Karpas-422 (cell line): ENCODE results near the gene RCAN3. TPM values are rescaled to one million over a fixed set of nuclear protein-coding genes. Genes with fewer than 3 reads are reported as not detected.

Source experiments
- DNase-seq: peaks from one replicate; pipeline ENCODE4 v3.0.0-alpha.2; 2015
- H2AFZ ChIP-seq: fragments of 200-600 bp; sonication (generic); 2 replicates; pipeline ENCODE4 v1.6.1; 2014; ENCODE audit warnings: antibody characterized with exemption, low read length, mixed read lengths
- H3K27ac ChIP-seq: fragments of 200-600 bp; sonication (generic); 2 replicates; pipeline ENCODE4 v1.5.1; 2014; ENCODE audit warnings: mild to moderate bottlenecking, low read length, moderate library complexity
- H3K27me3 ChIP-seq: fragments of 200-600 bp; sonication (generic); 2 replicates; pipeline ENCODE4 v1.6.1; 2014; ENCODE audit warnings: low read length, mixed read lengths
- H3K36me3 ChIP-seq: fragments of 200-600 bp; sonication (generic); 2 replicates; pipeline ENCODE4 v1.6.1; 2014; ENCODE audit warnings: low read length, mixed read lengths; ENCODE audit not compliant: insufficient read depth
- H3K4me1 ChIP-seq: fragments of 200-600 bp; sonication (generic); 2 replicates; pipeline ENCODE4 v1.6.1; 2014; ENCODE audit warnings: mild to moderate bottlenecking, low read length, mixed read lengths
- H3K4me2 ChIP-seq: fragments of 200-600 bp; sonication (generic); 2 replicates; pipeline ENCODE4 v1.6.1; 2014; ENCODE audit warnings: low read length, low read depth, mild to moderate bottlenecking; ENCODE audit not compliant: poor library complexity, severe bottlenecking
- H3K4me3 ChIP-seq: fragments of 200-600 bp; sonication (generic); 2 replicates; pipeline ENCODE4 v1.5.1; 2014; ENCODE audit warnings: mild to moderate bottlenecking, antibody characterized with exemption, low read length, mixed read lengths
- H3K79me2 ChIP-seq: fragments of 200-600 bp; sonication (generic); 2 replicates; pipeline ENCODE4 v1.6.1; 2014; ENCODE audit warnings: mild to moderate bottlenecking, low read length, mixed read lengths
- H3K9ac ChIP-seq: fragments of 200-600 bp; sonication (generic); 2 replicates; pipeline ENCODE4 v1.6.0; 2014; ENCODE audit warnings: low read length
- H3K9me2 ChIP-seq: fragments of 200-600 bp; sonication (generic), shearing (Covaris generic); replicated peaks from 2 replicates; pipeline ENCODE4 v1.6.0; 2014; ENCODE audit warnings: mild to moderate bottlenecking, low read length, moderate library complexity; ENCODE audit not compliant: insufficient read depth
- H3K9me3 ChIP-seq: fragments of 300-700, 200-600 bp; sonication (generic); 2 replicates; pipeline ENCODE4 v1.6.1; 2014; ENCODE audit warnings: low read length, mixed read lengths
- H4K20me1 ChIP-seq: fragments of 200-600 bp; sonication (generic); 2 replicates; pipeline ENCODE4 v1.6.1; 2014; ENCODE audit warnings: mild to moderate bottlenecking, antibody characterized with exemption, low read length, low read depth; ENCODE audit not compliant: insufficient read depth
- total RNA-seq: library from RNA; depleted of rRNA; stranded (reverse); fragments of >200 nt; shearing (Covaris generic); gene quantifications from 2 replicates; pipeline ENCODE4 v1.2.3, GENCODE V29; 2014; ENCODE audit warnings: low replicate concordance

Gene RCAN3
- total RNA-seq, 1 experiment from 2014 or later = 4.8 TPM

- no peak overlapping the region for H3K4me2 ChIP-seq
- no peaks in the 10 kb centered on the region for H4K20me1 ChIP-seq
- no peaks in the 10 kb centered on the region for H3K79me2 ChIP-seq
- H3K36me3 ChIP-seq = no peaks in the 10 kb centered on the region
- H2AFZ ChIP-seq = no peak overlapping the region
- no peak overlapping the region for H3K4me3 ChIP-seq
- peaks cover 10% of the 10 kb centered on the region for H3K4me1 ChIP-seq
- no peaks in the 10 kb centered on the region for H3K27me3 ChIP-seq
- no peaks in the 10 kb centered on the region for H3K9me2 ChIP-seq
- H3K27ac ChIP-seq = no peak overlapping the region
- no peak for DNase-seq
- no peak overlapping the region for H3K9ac ChIP-seq
- no peaks in the 10 kb centered on the region for H3K9me3 ChIP-seq
Observed at GRCh38 chr1:24560361-24560760, 57.7 kb downstream of the RCAN3 start.

GRCh38 chr1:24562625-24563024 is 60.0 kb downstream of the RCAN3 start:
- no peaks in the 10 kb centered on the region for H3K27me3 ChIP-seq
- H3K9me3 ChIP-seq = no peaks in the 10 kb centered on the region
- H3K9ac ChIP-seq = no peak overlapping the region
- no peak overlapping the region for H3K4me3 ChIP-seq
- DNase-seq = no peak
- H3K4me2 ChIP-seq = no peak overlapping the region
- H3K4me1 ChIP-seq = peaks cover 10% of the 10 kb centered on the region
- H3K9me2 ChIP-seq = no peaks in the 10 kb centered on the region
- no peaks in the 10 kb centered on the region for H4K20me1 ChIP-seq
- H2AFZ ChIP-seq = no peak overlapping the region
- H3K36me3 ChIP-seq = no peaks in the 10 kb centered on the region
- no peaks in the 10 kb centered on the region for H3K79me2 ChIP-seq
- H3K27ac ChIP-seq = no peak overlapping the region

- no peaks in the 10 kb centered on the region for H3K79me2 ChIP-seq
- no peaks in the 10 kb centered on the region for H3K9me3 ChIP-seq
- no peak overlapping the region for H3K27ac ChIP-seq
- no peaks in the 10 kb centered on the region for H4K20me1 ChIP-seq
- H3K4me1 ChIP-seq = peaks cover 10% of the 10 kb centered on the region
- no peak overlapping the region for H2AFZ ChIP-seq
- H3K9ac ChIP-seq = no peak overlapping the region
- H3K4me3 ChIP-seq = no peak overlapping the region
- no peaks in the 10 kb centered on the region for H3K36me3 ChIP-seq
- DNase-seq = no peak
- H3K9me2 ChIP-seq = no peaks in the 10 kb centered on the region
- H3K4me2 ChIP-seq = no peak overlapping the region
- no peaks in the 10 kb centered on the region for H3K27me3 ChIP-seq
Observed at GRCh38 chr1:24564695-24565094, 62.1 kb downstream of the RCAN3 start.

GRCh38 chr1:24566236-24566867 is 63.7 kb downstream of the RCAN3 start:
- no peak overlapping the region for H3K9ac ChIP-seq
- no peak overlapping the region for H3K4me3 ChIP-seq
- no peak overlapping the region for H3K27ac ChIP-seq
- no peak for DNase-seq
- peaks cover 10% of the 10 kb centered on the region for H3K4me1 ChIP-seq
- H3K4me2 ChIP-seq = no peak overlapping the region
- H3K79me2 ChIP-seq = no peaks in the 10 kb centered on the region
- no peaks in the 10 kb centered on the region for H3K9me2 ChIP-seq
- no peaks in the 10 kb centered on the region for H3K36me3 ChIP-seq
- H2AFZ ChIP-seq = no peak overlapping the region
- no peaks in the 10 kb centered on the region for H3K9me3 ChIP-seq
- H4K20me1 ChIP-seq = no peaks in the 10 kb centered on the region
- H3K27me3 ChIP-seq = no peaks in the 10 kb centered on the region

- H2AFZ ChIP-seq = no peak overlapping the region
- H3K36me3 ChIP-seq = no peaks in the 10 kb centered on the region
- no peak overlapping the region for H3K4me2 ChIP-seq
- H3K4me3 ChIP-seq = no peak overlapping the region
- H3K9me2 ChIP-seq = no peaks in the 10 kb centered on the region
- H3K79me2 ChIP-seq = no peaks in the 10 kb centered on the region
- no peak overlapping the region for H3K9ac ChIP-seq
- no peaks in the 10 kb centered on the region for H4K20me1 ChIP-seq
- DNase-seq = no peak
- no peaks in the 10 kb centered on the region for H3K9me3 ChIP-seq
- peaks cover 17% of the 10 kb centered on the region for H3K4me1 ChIP-seq
- H3K27ac ChIP-seq = no peak overlapping the region
- H3K27me3 ChIP-seq = no peaks in the 10 kb centered on the region
Observed at GRCh38 chr1:24567792-24568388, 65.3 kb downstream of the RCAN3 start.

DNA sequence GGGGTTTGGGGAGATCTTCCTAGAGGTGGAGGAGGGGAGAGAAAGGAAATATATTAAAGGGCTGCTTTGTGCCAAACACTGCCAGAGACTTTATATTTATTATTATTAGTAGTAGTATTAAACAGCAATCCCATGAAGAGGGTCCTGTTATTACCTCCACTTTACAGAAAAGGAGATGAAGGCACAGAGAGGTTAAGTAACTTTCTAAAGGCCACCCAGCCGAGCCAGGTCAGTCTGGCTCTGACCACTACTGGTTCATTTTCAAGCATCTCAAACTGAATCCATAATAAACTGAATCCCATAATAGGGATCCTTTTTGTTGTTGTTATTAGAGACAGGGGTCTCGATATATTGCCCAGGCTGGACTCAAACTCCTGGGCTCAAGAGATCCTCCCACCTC is 65.8 kb downstream of the RCAN3 start:
- no peaks in the 10 kb centered on the region for H4K20me1 ChIP-seq
- no peaks in the 10 kb centered on the region for H3K27me3 ChIP-seq
- H3K79me2 ChIP-seq = no peaks in the 10 kb centered on the region
- H3K9ac ChIP-seq = no peak overlapping the region
- H3K27ac ChIP-seq = no peak overlapping the region
- no peak overlapping the region for H3K4me2 ChIP-seq
- no peaks in the 10 kb centered on the region for H3K9me3 ChIP-seq
- H3K4me3 ChIP-seq = no peak overlapping the region
- no peaks in the 10 kb centered on the region for H3K9me2 ChIP-seq
- DNase-seq = no peak
- peaks cover 18% of the 10 kb centered on the region for H3K4me1 ChIP-seq
- no peak overlapping the region for H2AFZ ChIP-seq
- H3K36me3 ChIP-seq = no peaks in the 10 kb centered on the region

DNA sequence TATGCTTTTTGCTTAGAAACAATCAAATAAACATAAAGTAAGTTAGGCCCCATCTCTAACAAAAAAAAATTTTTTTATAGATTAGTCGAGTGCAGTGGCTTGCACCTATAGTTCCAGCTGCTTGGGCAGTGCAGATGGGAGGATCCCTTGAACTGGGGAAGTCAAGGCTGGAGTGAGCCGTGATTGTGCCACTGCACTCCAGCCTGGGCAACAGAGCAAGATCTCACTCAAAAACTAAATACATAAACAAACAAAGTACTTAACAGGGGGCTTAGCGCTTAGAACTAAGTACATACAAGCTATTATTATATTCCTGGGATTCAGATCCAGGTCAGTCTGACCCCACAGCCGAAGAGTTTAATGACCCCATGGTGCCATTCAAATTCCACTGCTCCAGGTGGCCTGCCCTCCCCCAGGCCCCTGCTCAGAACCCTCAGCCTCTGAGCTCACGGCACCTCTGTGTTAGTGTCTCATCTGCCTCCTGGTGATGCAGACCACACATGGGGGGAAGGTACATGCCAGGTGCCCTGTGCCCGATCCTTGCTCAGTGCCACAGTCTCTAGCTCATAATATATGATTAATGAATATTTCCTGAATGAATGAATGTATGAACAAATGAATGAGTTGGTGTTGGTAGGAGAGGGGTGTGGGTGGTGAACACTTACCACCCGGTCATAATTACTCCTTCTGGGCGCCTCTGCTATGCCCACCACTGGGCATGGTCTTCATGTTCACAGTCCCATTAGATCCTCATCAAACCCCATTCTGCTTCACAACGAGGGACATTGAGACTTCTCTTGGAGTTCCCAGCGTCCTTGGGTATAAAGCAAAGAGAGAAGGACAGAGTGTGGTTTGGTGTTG is 67.9 kb downstream of the RCAN3 start:
- H3K4me3 ChIP-seq = no peak overlapping the region
- H2AFZ ChIP-seq = no peak overlapping the region
- no peak for DNase-seq
- H3K9me3 ChIP-seq = no peaks in the 10 kb centered on the region
- H3K36me3 ChIP-seq = no peaks in the 10 kb centered on the region
- no peaks in the 10 kb centered on the region for H3K9me2 ChIP-seq
- no peaks in the 10 kb centered on the region for H3K27me3 ChIP-seq
- H4K20me1 ChIP-seq = no peaks in the 10 kb centered on the region
- no peak overlapping the region for H3K4me2 ChIP-seq
- no peak overlapping the region for H3K27ac ChIP-seq
- H3K9ac ChIP-seq = no peak overlapping the region
- no peaks in the 10 kb centered on the region for H3K79me2 ChIP-seq
- H3K4me1 ChIP-seq = peaks cover 7% of the 10 kb centered on the region

DNA sequence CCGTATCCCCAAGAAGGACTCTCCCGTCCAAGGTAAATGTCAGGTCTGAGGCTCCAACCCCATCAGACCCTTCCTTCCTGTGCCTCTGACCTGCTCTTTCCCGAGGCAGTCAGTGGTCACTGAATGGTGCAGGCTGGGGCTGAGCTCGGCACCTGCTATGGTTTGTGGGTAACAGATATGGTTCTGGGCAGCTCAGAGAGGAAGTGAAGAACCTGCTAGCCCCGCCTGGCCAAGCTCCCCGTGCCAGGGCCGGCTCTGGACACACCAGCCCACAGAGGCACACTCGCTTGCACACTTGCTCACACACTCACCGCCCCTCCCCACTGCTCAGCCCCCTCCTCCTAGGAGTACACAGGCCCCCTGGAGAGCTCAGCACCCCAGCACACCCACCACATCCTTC is 69.7 kb downstream of the RCAN3 start:
- peak overlapping the region; percentile 19; the same call in 1 of the 2 replicates for H3K4me3 ChIP-seq
- peaks cover 7% of the 10 kb centered on the region for H3K4me1 ChIP-seq
- peak overlapping the region; percentile 46 for H3K4me2 ChIP-seq
- H3K9ac ChIP-seq = peak overlapping the region; percentile 44; the same call in 1 of the 2 replicates
- H4K20me1 ChIP-seq = no peaks in the 10 kb centered on the region
- DNase-seq = no peak
- H3K36me3 ChIP-seq = no peaks in the 10 kb centered on the region
- no peaks in the 10 kb centered on the region for H3K27me3 ChIP-seq
- H3K79me2 ChIP-seq = no peaks in the 10 kb centered on the region
- no peaks in the 10 kb centered on the region for H3K9me2 ChIP-seq
- no peaks in the 10 kb centered on the region for H3K9me3 ChIP-seq
- H2AFZ ChIP-seq = peak overlapping the region; percentile 61; the same call in 1 of the 2 replicates
- no peak overlapping the region for H3K27ac ChIP-seq
